ENCODE measurements around the gene TPST1.
"Not testable (repeated sequence)": the region's sequence is repeated elsewhere in the genome, so short reads cannot be mapped to it uniquely, and the experiment has no call there.

Gene TPST1

DNA sequence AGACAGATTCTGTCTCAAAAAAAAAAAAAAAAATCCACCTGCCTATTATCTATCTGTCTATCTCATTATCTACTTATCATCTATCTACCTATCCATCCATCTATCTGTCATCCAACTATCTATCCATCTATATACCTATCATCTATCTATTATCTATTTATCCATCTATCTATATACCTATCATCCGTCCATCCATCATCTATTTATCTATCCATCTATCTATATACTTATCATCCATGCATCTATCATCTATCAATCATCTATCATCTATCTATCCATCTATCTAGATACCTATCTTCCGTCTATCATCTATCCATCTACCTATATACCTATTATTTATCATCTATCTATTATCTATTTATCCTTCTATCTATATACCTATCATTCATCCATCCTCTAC is 16.5 kb upstream of the TPST1 start:
- no peak for DNase-seq (ENCODE audit: low spot score)

DNA sequence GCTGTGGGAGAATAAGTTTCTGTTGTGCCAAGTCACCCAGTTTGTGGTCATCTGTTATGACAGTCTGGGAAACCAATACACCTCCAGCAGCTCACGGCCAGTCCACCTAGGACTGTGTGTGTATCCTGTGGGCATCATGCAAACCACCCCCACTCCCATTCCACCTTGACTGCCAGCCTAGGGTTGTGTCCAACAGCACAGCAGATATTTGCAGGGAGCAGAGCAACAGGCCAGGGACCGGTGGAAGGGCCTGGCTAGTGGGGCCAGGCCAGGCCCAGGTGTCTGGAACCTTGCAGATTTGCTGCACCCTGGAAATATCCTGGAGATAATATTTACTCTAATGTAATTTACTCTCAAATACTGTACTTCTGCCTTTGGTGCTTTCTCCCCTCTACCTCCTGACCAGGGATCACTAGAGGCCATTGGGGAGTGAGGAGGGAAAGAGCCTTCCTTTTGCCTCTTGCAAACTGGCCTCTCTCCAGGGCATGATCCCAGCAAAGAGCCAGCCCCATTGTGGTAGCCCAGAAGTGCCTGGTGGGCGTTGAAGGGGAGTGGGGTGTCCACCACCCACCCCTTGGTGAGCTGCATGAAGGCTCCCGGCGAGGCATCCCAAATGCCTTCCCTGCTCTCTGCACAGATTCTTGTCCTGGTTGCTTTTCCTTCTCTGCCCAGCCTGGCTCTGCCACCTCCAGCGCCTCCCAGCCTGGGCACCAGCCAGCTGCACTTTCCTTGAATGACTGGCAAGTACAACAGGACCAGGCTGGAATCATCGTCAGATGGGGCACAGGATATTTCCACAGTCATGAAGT is 15.2 kb upstream of the TPST1 start:
- no peak for DNase-seq (ENCODE audit: low spot score)

DNA sequence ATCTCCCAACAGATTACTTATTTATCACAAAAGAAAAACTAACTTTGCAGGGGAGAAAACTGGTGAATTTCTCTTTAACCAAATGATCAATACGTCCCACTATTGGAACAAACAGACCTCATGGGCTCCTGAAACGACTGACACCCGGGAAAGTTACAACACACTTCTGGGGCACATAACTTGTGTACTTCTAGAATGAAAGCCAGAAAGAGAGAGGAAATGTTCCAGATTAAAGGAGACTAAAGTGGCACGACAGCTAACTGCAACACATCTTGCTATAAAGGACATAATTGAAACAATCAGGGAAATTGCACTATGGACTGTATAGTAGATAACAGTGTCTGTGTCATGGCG is 14.7 kb upstream of the TPST1 start:
- no peak for DNase-seq (ENCODE audit: low spot score)

DNA sequence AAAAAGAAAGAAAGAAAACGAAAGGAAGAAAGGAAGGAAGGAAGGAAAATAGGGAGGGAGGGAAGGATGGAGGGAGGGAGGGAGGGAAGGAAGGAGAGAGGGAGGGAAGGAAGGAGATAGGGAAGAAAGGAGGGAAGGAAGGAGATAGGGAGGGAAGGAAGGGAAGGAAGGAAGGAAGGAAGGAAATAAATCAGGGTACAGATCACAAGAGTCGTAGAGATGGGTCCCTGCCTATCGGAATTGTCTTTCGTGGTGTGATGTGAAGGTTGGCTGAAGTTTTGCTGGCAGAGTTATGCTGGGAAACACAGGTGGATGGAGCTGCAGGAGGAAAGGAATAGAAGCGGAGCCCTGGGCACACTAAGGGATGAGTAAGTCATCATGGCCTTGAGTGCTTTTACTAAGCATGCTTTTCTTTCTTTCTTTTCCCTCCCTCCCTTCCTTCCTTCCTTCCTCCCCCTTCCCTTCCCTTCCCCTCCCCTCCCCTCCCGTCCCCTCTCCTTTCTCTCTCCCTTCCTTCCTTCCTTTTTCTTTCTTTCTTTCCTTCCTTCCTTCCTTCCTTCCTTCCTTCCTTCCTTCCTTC is 11.9 kb upstream of the TPST1 start:
- DNase-seq (ENCODE audit: low spot score) = no peak

DNA sequence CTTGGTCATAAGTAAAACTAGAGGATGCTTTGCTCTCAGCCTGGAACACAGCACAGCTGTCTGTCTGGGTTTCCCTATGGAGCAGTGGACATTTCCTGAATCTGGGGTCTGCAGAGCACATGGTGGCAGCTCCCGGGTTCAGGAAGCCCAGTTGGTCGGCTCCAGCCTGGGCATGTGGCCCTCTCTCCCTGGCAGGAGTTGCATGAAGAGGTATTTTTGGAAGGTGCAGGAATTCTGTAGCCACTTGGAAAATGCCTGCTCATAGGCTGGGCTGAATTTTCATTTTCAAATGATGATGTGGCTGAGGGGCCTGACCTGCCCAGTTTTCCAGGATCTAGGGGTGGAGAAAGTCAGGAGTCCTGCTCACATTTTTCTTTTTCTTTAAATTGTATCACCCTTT is 6.7 kb upstream of the TPST1 start:
- no peak for DNase-seq (ENCODE audit: low spot score)

DNA sequence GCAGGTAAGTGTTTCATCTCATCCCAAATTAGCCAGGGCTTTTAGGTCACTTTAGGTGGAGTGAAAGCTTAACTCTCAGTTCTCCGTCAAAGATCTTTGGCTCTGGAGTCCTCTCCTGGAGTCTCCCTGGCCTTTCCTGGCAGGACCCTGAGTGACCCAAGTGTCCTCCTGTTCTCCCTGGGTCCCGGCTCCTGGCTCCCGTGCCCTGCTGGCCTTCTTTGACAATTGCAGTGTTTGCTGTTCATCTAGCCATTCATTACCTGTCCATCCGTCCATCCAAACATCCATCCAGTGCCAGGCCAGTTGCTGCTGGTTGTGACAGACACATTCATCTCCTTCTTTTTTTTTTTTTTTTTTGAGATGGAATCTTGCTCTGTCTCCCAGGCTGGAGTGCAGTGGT is 6.2 kb upstream of the TPST1 start:
- DNase-seq (ENCODE audit: low spot score) = no peak

DNA sequence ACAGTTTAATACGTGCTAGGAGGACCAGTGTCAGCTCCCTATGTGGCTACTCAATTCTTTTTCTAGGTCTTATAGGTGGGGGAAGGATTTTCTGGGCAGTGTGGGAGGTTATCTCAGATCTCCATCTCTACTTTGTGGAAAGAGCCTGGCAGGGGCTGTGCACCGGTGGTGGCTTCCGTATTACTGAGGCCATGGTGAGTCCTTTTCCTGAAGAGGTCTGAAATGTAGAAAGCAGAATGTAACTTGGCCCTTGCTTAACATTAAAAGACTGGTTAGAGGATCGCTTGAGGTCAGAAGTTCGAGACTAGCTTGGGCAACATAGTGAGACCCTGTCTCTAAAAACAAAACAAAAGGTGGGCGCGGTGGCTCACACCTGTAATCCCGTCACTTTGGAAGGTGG is 2.7 kb upstream of the TPST1 start:
- no peak for DNase-seq (ENCODE audit: low spot score)

DNA sequence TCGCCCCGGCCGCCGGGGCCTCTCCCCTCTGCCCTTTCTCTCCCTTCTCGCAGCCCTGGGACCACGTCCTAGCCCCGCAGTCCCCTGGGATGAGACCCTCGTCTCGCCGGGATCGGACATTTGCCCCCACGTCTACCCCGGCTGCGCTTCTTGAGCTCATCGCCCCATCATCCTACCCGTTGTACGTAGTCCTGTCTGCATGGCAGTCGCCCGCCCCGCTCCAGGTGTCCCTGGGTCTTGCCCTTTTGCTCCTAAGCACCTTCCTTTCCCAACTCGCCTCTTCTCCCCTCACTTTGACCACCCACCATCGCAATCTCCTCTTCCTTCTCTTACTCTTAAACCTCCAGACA is 582 bp downstream of the TPST1 start:
- DNase-seq (ENCODE audit: low spot score) = no peak

DNA sequence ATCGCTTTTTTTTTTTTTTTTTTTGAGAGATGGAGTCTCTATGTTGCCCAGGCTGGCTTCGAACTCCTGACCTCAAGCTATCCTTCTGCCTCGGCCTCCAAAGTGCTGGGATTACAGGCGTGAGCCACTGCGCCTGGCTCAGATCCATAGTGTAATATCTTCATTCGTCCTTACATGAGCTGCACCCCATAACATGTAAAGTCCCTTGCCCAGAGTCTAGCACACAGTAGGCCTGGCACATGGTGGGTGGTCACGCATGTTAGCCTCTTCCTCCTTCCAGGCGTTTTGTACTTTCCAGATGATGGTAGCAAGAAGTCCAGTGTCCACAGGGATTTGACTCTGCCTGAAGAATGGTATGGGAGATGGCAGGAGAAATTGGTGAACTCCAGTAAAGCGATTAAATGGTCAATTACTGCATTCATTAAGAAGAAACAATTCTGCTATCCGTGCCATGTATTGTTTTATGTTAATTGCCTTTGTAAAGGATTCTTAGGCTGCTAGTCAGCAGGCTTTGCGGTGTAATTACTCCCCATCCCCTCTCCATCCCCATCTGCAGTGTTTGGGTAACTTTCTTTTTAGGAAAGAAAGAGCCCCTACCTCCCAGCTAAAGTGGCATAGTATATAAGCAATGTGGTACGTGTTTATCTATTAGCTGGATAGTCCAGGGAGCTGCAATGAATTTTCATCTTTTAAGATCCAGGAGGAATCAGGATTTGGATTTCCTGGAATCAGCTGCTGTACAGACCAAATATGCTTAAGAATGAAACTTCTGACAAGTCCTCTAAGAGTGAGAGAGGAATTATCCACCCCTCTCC is 1.2 kb downstream of the TPST1 start:
- no peak for DNase-seq (ENCODE audit: low spot score)

DNA sequence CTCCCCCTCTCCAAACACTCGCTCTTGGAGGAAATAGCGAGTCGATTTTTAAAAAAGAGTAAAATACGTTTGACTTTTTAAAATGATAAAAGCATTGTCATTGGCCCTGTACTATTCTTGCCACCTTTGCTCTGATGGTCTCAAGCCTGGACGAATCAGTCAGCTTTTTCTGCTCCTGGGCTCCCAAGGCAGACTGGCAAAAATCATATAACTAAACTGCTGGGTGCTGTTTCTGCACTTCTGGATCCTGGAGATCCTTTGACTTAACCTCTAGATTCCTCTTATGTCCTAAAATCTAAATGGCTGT is 1.8 kb downstream of the TPST1 start:
- no peak for DNase-seq (ENCODE audit: low spot score)

DNA sequence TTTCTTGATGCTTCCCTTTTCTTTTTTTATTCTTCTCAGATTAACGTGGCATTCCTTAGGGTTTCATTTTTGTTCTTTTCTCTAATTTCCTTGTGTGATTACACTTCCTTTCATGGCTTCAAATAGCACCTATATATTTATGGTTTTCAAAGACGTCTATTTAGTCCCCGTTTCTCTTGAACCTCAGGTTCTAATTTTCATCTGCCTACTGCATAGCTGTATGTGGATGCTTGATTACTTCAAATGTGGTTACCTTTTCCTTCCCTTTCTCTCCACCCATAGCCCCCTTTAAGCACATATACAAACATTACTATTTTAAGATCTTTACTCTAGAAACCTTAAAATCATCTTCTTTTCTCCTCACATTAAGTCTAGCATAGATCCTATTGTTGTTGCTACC is 2.4 kb downstream of the TPST1 start:
- no peak for DNase-seq (ENCODE audit: low spot score)

DNA sequence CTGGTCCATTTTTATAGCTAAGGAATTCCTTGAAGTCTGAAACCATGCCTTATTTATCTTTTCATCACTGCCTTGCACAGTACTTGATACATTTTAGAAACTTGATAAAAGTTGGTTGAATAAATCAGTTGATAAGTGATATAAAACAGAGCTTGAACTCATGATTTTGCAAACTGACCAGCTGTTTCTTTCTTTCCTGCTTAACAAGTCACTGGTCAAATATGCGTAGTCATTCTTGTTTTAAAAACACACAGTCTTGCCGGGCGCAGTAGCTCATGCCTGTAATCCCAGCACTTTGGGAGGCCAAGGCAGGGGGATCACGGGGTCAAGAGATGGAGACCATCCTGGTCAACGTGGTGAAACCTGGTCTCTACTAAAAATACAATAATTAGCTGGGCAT is 6.3 kb downstream of the TPST1 start:
- no peak for DNase-seq (ENCODE audit: low spot score)

DNA sequence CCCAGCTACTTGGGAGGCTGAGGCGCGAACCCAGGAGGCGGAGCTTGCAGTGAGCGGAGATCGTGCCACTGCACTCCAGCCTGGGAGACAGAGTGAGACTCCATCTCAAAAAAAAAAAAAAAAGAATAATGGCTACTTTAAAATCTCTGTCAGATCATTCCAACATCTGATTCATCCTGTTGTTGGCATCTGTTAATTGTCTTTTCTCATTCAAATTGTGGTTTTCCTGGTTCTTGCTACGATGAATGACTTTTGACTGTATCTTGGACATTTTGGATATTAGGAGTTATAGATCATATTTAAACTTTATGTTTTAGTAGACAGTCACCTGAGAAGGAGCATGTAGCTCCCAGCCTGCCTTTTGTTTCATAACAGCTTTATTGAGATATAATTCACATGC is 8.5 kb downstream of the TPST1 start:
- no peak for DNase-seq (ENCODE audit: low spot score)

DNA sequence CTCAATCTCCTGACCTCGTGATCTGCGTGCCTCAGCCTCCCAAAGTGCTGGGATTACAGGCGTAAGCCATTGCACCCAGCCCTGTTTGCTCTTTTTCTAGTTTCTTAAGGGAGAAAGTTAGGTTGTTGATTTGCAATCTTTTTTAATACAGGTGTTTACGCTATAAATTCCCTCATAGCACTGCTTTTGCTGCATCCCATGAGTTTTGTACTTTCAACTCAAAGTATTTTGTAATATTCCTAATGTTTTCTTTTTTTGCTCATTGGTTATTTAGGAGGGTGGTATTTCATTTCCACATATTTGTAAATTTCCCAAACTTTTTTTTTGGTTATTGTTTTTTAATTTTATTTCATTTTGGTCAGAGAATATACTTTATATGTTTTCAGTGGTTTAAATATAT is 11.6 kb downstream of the TPST1 start:
- DNase-seq (ENCODE audit: low spot score) = no peak

DNA sequence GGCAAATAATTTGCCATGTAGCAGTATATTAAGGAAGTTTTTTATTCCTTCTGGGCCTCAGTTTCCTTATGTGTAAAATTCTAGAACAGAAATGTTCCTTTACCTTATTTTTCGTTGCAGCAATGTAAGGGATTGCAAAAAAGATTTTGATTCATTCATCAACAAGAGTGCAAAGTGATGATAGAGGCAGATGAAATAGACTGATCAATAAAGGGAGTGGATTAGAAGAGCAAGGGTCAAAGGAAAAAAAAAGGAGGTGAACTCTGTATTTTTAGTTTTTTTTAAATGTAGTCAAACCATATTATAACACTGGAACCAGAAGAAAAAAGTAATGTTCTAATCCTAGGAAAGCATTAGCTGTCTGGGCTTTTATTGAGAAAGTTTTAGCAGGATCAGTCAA is 14.7 kb downstream of the TPST1 start:
- no peak for DNase-seq (ENCODE audit: low spot score)

DNA sequence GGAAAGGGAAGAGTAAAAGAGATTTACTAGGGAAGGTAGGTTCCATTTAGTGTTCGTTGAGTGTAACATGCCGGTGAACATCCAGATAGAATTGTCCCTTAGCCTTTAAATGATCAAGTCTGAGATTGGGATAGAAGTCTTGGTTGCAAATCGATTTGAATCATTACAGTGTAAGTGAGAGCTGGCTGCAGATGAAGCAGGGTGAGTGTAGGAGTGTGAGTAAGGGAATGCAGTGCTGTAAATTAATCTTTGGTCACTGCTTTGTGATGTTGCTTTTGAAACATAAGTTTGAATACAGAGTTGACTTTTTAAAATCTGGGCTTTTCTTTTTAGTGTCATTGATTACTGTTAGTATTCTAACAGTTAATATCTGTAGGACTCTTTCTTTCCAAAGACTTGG is 16.3 kb downstream of the TPST1 start:
- DNase-seq (ENCODE audit: low spot score) = no peak

DNA sequence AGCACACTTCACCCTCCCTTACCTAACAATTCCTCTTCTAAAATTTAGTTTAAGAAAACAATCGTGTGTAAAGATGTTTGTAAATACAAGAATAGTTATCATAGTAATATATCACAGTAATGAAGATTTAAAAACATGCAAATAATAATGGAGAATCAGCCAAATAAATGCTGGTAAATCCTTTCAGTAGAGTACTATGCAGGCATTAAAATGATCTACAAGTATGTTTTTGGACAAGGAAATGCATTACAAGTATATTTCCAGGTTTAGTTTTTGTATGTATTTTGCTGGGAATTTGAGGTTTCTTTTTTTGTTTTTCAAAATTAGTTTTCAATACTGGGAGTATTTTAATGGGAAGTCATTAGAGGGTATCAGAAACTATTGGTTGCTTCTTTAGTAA is 22.7 kb downstream of the TPST1 start:
- no peak for DNase-seq (ENCODE audit: low spot score)

DNA sequence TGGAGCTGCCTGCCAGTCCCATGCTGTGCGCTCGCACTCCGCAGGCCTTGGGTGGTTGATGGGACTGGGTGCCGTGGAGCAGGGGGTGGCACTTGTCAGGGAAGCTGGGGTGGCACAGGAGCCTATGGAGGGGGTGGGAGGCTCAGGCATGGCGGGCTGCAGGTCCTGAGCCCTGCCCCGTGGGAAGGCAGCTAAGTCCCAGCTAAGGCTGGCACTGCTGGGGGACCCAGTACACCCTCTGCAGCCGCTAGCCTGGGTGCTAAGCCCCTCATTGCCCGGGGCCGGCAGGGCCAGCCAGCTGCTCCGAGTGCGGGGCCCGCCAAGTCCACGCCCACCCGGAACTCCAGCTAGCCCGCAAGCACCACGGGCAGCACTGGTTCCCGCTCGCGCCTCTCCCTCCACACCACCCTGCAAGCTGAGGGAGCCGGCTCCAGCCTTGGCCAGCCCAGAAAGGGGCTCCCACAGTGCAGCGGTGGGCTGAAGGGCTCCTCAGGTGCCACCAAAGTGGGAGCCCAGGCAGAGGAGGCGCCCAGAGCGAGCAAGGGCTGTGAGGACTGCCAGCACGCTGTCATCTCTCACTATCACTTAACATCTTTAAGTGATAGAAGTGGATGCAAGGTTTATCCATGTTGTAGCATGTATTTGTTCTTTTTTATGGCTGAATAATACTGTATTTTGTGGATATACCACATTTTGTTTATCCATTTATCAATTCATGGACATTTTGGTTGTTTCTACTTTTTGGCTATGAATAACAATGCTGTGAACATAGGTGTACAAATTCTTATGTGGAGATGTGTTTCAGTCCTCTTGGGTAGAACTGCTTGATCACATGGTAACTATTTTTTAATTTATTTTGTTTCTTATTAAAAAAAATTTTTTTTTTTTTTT is 26.4 kb downstream of the TPST1 start:
- DNase-seq (ENCODE audit: low spot score) = not testable (repeated sequence)

DNA sequence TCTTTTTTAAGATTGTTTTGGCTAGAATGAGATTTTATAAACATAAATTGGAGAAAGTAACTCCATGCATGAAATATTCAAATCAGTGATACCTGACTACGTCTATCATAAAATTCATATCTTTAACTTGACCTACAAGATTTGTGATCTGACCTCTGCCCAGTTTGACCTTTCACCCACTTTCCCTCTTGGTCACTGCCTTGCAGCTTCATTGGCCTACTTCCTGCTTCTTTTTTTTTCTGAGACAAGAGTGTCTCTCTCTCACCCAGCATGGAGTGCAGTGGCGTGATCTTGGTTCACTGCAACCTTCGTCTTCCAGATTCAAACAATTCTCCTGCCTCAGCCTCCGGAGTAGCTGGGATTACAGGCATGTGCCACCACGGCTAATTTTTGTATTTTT is 28.5 kb downstream of the TPST1 start:
- DNase-seq (ENCODE audit: low spot score) = no peak

DNA sequence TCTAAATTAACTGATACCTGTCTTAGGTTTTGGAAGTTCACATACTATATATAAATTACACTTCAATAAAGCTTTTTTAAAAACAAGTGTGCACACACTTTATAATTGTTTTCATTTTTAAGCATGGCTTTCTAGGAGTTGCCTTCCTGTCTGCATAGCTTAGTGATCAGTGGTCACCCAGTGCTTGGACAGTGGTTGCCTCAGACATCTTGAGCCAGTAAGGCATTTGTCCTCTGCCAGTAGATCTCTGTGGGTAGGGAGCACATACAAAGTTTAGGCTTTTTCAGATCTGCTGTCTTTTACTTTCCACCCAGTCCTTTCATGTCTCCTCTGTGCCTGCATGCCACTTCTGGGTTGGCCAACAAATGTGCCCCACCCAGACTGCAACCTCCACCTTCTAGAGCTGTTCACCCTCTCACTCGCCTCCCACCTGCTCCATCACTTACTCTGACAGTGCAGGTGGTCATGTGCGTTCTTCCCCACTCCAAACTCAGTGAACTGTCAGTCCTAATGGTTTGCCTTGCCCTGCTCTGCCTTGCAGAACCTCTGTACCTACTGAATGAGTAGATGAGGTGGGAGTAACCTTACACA is 31.7 kb downstream of the TPST1 start:
- DNase-seq (ENCODE audit: low spot score) = no peak

DNA sequence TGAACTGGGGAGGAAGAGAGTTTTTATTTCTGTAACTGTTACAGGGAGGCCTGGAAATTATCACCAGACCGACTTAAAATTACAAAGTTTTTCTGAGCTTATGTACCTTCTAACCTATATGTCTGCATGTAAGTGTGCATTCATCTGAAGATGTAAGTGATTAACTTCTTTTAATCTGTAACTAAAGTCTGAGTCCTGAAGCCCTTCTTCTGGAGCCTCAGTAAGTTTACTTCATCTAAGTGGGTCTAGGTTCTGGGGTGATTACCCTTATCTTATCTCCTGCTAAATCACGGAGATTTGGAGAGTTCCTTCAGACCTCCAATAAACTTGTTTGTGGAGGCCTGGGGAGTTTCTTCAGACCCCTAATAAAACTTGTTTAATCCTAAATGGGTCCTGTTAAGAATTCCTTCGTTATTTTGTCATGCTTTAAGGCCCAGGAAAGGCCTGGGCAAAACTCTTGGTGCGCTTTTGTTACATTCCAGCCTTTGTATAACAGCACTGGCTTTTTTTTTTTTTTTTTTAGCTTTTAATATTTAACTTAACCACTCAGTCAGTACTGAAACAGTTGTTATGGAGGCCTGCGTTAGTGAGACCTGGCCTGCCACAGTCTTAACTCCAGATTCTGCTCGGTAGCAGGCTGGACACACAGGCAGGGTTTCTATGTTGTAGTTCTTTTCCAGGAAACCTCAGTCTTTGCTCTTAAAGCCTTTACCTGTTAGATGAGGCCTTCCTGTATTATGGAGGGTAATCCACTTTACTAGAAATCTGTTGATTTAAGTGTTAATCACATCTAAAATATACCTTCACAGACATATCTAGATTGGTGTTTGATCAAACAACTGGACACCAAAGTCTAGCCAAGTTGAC is 33.0 kb downstream of the TPST1 start:
- no peak for DNase-seq (ENCODE audit: low spot score)

All from COLO829 (cell line).